Stimulated activated CD4-positive, alpha-beta T cell treated with anti-CD3 and anti-CD28 coated beads, Interleukin-12 subunit alpha, Interleukin-12 subunit beta, amount 100 ng/mL, for 4 hours (primary cell): Measurements from ENCODE around the gene APOBEC3C.
"Not testable (repeated sequence)": the region's sequence is repeated elsewhere in the genome, so short reads cannot be mapped to it uniquely, and the experiment has no call there.

Source experiments
- DNase-seq: peaks from one replicate; pipeline ENCODE4 v3.0.0-alpha.2; 2020

APOBEC3C gene

DNA sequence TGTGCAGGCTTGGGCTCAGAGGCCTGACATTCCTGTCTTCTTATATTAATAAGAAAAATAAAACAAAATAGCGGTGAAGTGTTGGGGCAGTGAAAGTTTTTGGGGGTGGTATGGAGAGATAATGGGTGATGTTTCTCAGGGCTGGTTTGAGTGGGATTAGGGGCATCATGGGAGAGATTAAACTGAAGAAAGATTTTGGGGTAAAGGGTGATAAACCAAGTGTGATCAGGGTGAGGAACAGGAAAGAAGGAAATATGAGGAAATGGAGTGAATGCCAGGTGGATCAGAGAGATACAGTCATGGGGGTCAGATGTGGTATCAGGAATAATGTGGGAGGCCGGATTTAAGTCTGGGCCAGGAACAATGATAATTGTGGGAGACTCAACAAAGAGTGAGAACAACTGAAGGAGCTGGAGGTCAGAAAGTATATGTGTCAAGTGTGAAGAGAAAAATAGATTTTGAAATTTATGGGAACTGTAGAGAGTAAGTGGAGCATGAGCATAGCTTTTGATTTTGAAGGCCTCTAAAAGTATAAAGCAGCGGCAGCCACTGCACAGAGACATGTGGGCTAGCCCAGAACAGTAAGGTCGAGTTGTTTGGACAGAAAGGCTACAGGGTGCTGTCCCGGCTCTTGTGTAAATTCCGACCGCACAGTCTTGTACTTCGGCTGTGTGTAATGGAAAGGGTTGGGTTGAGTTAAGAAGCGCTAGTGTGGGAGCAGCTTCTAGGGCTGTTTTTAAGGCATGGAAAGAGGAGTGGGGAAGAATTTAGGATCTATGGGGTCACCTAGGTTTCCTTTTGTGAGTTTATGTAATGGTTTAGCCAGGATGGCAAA lies 52.6 kb downstream of the APOBEC3C start:
- DNase-seq, result not testable (repeated sequence)

GRCh38 chr22:39068033-39068785 lies 54.2 kb downstream of the APOBEC3C start:
- DNase-seq, result no peak
